Measurements from ENCODE around the gene RBM4. TPM values are rescaled to one million over a fixed set of nuclear protein-coding genes. Genes with fewer than 3 reads are reported as not detected.

Gene RBM4
- total and polyA plus RNA-seq, 2 experiments from 2014 or later = 142 to 241 TPM

GRCh38 chr11:66593303-66593635 is 45.2 kb upstream of the RBM4 start:
- H3K27ac ChIP-seq = peak overlapping the region; percentile 72
- H3K27me3 ChIP-seq = no peaks in the 10 kb centered on the region

GRCh38 chr11:66593650-66594049 is 44.9 kb upstream of the RBM4 start:
- no peak for DNase-seq (ENCODE audit: low read depth in 1 of 2, low spot score in 1 of 2)
- H3K4me3 ChIP-seq = peak overlapping the region; percentile 57
- H3K36me3 ChIP-seq = no peaks in the 10 kb centered on the region
- H3K27ac ChIP-seq = no peak overlapping the region
- TF ChIP-seq, protein P1, sequence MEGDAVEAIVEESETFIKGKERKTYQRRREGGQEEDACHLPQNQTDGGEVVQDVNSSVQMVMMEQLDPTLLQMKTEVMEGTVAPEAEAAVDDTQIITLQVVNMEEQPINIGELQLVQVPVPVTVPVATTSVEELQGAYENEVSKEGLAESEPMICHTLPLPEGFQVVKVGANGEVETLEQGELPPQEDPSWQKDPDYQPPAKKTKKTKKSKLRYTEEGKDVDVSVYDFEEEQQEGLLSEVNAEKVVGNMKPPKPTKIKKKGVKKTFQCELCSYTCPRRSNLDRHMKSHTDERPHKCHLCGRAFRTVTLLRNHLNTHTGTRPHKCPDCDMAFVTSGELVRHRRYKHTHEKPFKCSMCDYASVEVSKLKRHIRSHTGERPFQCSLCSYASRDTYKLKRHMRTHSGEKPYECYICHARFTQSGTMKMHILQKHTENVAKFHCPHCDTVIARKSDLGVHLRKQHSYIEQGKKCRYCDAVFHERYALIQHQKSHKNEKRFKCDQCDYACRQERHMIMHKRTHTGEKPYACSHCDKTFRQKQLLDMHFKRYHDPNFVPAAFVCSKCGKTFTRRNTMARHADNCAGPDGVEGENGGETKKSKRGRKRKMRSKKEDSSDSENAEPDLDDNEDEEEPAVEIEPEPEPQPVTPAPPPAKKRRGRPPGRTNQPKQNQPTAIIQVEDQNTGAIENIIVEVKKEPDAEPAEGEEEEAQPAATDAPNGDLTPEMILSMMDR (IDR thresholded peaks at IDR 0.05; ENCODE audit: low read depth, low read length) = no peak
- H3K4me1 ChIP-seq (ENCODE audit: low read depth) = peaks cover 7% of the 10 kb centered on the region
- H3K9me3 ChIP-seq (ENCODE audit: low read depth) = no peaks in the 10 kb centered on the region
- no peaks in the 10 kb centered on the region for H3K27me3 ChIP-seq

More at GRCh38 chr11:66593303-66593635, 45.2 kb upstream of the RBM4 start:
- Histone ChIP-seq H3K4me1 (ENCODE audit: low read depth) (peaks cover 7% of the 10 kb centered on the region), H3K4me3 (peak overlapping the region; percentile 57), H3K9me3 (ENCODE audit: low read depth) (no peaks in the 10 kb centered on the region), H3K36me3 (no peaks in the 10 kb centered on the region)
- peak in 1 of 2 donors; percentile 2 for DNase-seq (ENCODE audit: low read depth in 1 of 2, low spot score in 1 of 2)
- TF ChIP-seq, protein P1 (IDR thresholded peaks at IDR 0.05; ENCODE audit: low read depth, low read length) = no peak

DNA sequence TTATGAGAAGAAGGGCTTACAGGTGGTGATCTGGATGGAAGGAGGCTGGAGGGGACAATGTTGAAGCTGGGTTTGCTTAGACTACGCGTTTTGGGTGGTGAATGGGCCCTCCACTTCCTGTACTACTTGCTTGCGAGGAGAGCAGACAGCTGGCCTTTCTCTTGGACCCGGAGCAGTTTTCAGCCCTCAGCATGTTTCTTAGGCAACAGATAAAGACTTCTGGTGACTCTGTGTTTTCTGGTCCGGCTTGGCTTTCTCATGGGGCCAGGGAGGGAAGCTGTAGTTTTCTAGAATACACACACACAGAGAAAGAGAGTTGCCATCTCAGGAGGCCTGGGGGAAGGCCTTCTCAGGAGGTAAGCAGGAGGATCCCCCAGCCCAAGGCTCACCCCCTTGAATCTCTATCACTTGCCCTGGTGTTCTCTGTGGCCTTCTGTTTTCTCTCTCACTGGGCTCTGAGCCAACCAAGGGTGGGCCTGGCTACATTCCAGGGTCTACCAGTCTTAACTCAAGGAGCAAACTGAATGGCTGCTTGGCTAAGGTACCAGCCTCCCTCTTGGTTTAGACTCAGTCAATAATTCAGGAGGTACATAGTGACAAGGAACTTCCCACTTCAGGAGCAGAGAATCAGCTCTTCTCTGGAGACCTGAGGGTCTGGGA is 43.1 kb upstream of the RBM4 start:
- Histone ChIP-seq H3K4me1 (ENCODE audit: low read depth) (peaks cover 7% of the 10 kb centered on the region), H3K9me3 (ENCODE audit: low read depth) (no peaks in the 10 kb centered on the region), H3K27me3 (no peaks in the 10 kb centered on the region), H3K36me3 (peaks cover 9% of the 10 kb centered on the region), H3K27ac (peak overlapping the region; percentile 64), H3K4me3 (no peak overlapping the region)
- peak in 1 of 2 donors; percentile 96 for DNase-seq (ENCODE audit: low read depth in 1 of 2, low spot score in 1 of 2)
- TF ChIP-seq, protein P1 (IDR thresholded peaks at IDR 0.05; ENCODE audit: low read depth, low read length) = no peak

DNA sequence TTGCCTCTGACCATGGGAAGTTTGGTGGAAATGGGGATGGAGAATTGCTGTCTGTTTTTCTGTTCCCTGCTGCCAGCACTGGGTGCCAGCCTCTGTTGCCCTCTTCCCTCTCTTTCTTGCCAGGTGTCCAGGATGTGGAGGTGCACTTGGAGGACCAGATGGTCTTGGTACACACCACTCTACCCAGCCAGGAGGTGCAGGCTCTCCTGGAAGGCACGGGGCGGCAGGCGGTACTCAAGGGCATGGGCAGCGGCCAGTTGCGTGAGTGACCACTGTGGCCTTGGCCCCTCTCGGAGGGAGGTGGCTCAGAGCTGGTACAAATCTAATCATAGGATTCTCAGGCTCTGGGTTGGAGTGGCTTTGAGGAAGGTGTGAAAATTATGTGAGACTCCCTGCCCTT is 39.5 kb upstream of the RBM4 start:
- DNase-seq (ENCODE audit: low read depth in 1 of 2, low spot score in 1 of 2) = no peak
- H3K27me3 ChIP-seq = no peaks in the 10 kb centered on the region
- TF ChIP-seq, protein P1 (IDR thresholded peaks at IDR 0.05; ENCODE audit: low read depth, low read length) = no peak

GRCh38 chr11:66600219-66600618 is 38.3 kb upstream of the RBM4 start:
- H3K4me3 ChIP-seq = no peak overlapping the region
- DNase-seq (ENCODE audit: low read depth in 1 of 2, low spot score in 1 of 2) = no peak
- no peaks in the 10 kb centered on the region for H3K9me3 ChIP-seq (ENCODE audit: low read depth)
- TF ChIP-seq, protein P1 (IDR thresholded peaks at IDR 0.05; ENCODE audit: low read depth, low read length) = no peak
- peaks cover 14% of the 10 kb centered on the region for H3K36me3 ChIP-seq
- H3K4me1 ChIP-seq (ENCODE audit: low read depth) = no peaks in the 10 kb centered on the region
- H3K27ac ChIP-seq = no peak overlapping the region
- H3K27me3 ChIP-seq = no peaks in the 10 kb centered on the region

More for the DNA sequence above, 39.5 kb upstream of the RBM4 start:
- Histone ChIP-seq H3K9me3 (ENCODE audit: low read depth) (no peaks in the 10 kb centered on the region), H3K36me3 (peaks cover 12% of the 10 kb centered on the region), H3K4me1 (ENCODE audit: low read depth) (peaks cover 3% of the 10 kb centered on the region), H3K27ac (no peak overlapping the region), H3K4me3 (no peak overlapping the region)

Data from cardiac muscle cell (in vitro differentiated cells and primary cell).